Stimulated activated CD8-positive, alpha-beta memory T cell treated with anti-CD3 and anti-CD28 coated beads, Interleukin-2, amount 100 ng/mL, for 48 hours (primary cell): ENCODE data around the gene OR52E5.

Source experiments
- DNase-seq, 2 donors: peaks; one replicate each; pipeline ENCODE4 v3.0.0-alpha.2; 2020; ENCODE audit warnings: low read depth in 2 of 2

OR52E5 gene

GRCh38 chr11:5933116-5933515 is 40.1 kb downstream of the OR52E5 start:
- no peak for DNase-seq

GRCh38 chr11:5937868-5938602 is 45.0 kb downstream of the OR52E5 start:
- no peak for DNase-seq

GRCh38 chr11:5938603-5938965 is 45.6 kb downstream of the OR52E5 start:
- DNase-seq, result no peak

- no peak for DNase-seq
These were observed 47.7 kb downstream of the OR52E5 start for GRCh38 chr11:5940748-5941147.

- no peak for DNase-seq
These were observed 48.9 kb downstream of the OR52E5 start, which contains the start of gene OR56A3 for GRCh38 chr11:5941951-5942350. OR56A3 (plus strand) TSS chr11:5942251; CDS start chr11:5947347, 5,096 bp downstream.
